Activated CD4-positive, alpha-beta T cell treated with anti-CD3 and anti-CD28 coated beads, Interleukin-2, amount 10 ng/mL, durations not matched to agents 24 days and 14 days (primary cell): ENCODE results near the gene LPP. TPM values are rescaled to one million over a fixed set of nuclear protein-coding genes. Genes with fewer than 3 reads are reported as not detected.

ENCODE experiments used
- DNase-seq: peaks from one replicate; pipeline ENCODE4 v3.0.0; 2022
- H3K27ac Mint-ChIP-seq: one replicate; pipeline ENCODE4 v1.8.0; 2022; ENCODE audit warnings: mild to moderate bottlenecking, mixed read lengths
- H3K27me3 Mint-ChIP-seq: one replicate; pipeline ENCODE4 v1.8.0; 2022; ENCODE audit warnings: mixed read lengths
- H3K36me3 Mint-ChIP-seq: one replicate; pipeline ENCODE4 v1.8.0; 2022; ENCODE audit warnings: low read depth, mild to moderate bottlenecking, mixed read lengths
- H3K4me1 Mint-ChIP-seq: one replicate; pipeline ENCODE4 v1.8.0; 2021; ENCODE audit warnings: mixed read lengths
- H3K4me3 Mint-ChIP-seq: one replicate; pipeline ENCODE4 v1.8.0; 2022; ENCODE audit warnings: mild to moderate bottlenecking, moderate library complexity, mixed read lengths
- H3K9me3 Mint-ChIP-seq: one replicate; pipeline ENCODE4 v1.8.0; 2021; ENCODE audit warnings: mixed read lengths
- intact Hi-C: fragments of 100-400 bp; cut with micrococcal nuclease; formaldehyde crosslinking; loops from one replicate; pipeline ENCODE4 v1.15.1; 2023
- total RNA-seq: library from RNA; stranded (reverse); gene quantifications from 2 replicates; pipeline ENCODE4 v1.2.3, GENCODE V29; 2022

LPP gene
- total RNA-seq, 1 donor from 2014 or later, result 41.4 TPM

- no peak for DNase-seq
- Mint-ChIP-seq H3K27me3 (no peaks in the 10 kb centered on the region), H3K27ac (no peak overlapping the region), H3K9me3 (peaks cover 5% of the 10 kb centered on the region), H3K36me3 (peaks cover 7% of the 10 kb centered on the region), H3K4me1 (peaks cover 3% of the 10 kb centered on the region), H3K4me3 (no peak overlapping the region)
- intact Hi-C loops, result no loop called here
Observed at GRCh38 chr3:188546835-188547670, 393.1 kb downstream of the LPP start.

GRCh38 chr3:188553569-188553968 is 399.6 kb downstream of the LPP start:
- intact Hi-C loops, result no loop called here
- no peaks in the 10 kb centered on the region for H3K27me3 Mint-ChIP-seq
- H3K4me1 Mint-ChIP-seq, result peaks cover 18% of the 10 kb centered on the region
- H3K27ac Mint-ChIP-seq, result peak overlapping the region; percentile 8
- peak; percentile 77 for DNase-seq
- no peak overlapping the region for H3K4me3 Mint-ChIP-seq
- peaks cover 5% of the 10 kb centered on the region for H3K9me3 Mint-ChIP-seq
- no peaks in the 10 kb centered on the region for H3K36me3 Mint-ChIP-seq

GRCh38 chr3:188554404-188554803 is 400.4 kb downstream of the LPP start:
- intact Hi-C loops, result no loop called here
- Mint-ChIP-seq H3K27me3 (no peaks in the 10 kb centered on the region), H3K36me3 (no peaks in the 10 kb centered on the region), H3K9me3 (peaks cover 5% of the 10 kb centered on the region), H3K27ac (no peak overlapping the region), H3K4me1 (peaks cover 23% of the 10 kb centered on the region), H3K4me3 (no peak overlapping the region)
- DNase-seq, result no peak

- DNase-seq, result no peak
- no peak overlapping the region for H3K27ac Mint-ChIP-seq
- H3K27me3 Mint-ChIP-seq, result no peaks in the 10 kb centered on the region
- H3K4me3 Mint-ChIP-seq, result no peak overlapping the region
- H3K4me1 Mint-ChIP-seq, result peaks cover 26% of the 10 kb centered on the region
- intact Hi-C loops, result no loop called here
- H3K36me3 Mint-ChIP-seq, result no peaks in the 10 kb centered on the region
- no peaks in the 10 kb centered on the region for H3K9me3 Mint-ChIP-seq
Observed at GRCh38 chr3:188557235-188557634, 403.3 kb downstream of the LPP start.

GRCh38 chr3:188558343-188559071 is 404.6 kb downstream of the LPP start:
- Mint-ChIP-seq H3K9me3 (no peaks in the 10 kb centered on the region), H3K4me3 (no peak overlapping the region), H3K36me3 (no peaks in the 10 kb centered on the region), H3K27me3 (no peaks in the 10 kb centered on the region), H3K27ac (no peak overlapping the region), H3K4me1 (peaks cover 22% of the 10 kb centered on the region)
- DNase-seq, result no peak
- intact Hi-C loops, result no loop called here

- H3K9me3 Mint-ChIP-seq, result no peaks in the 10 kb centered on the region
- no peak for DNase-seq
- no peaks in the 10 kb centered on the region for H3K27me3 Mint-ChIP-seq
- H3K27ac Mint-ChIP-seq, result no peak overlapping the region
- H3K4me3 Mint-ChIP-seq, result no peak overlapping the region
- H3K36me3 Mint-ChIP-seq, result no peaks in the 10 kb centered on the region
- peaks cover 17% of the 10 kb centered on the region for H3K4me1 Mint-ChIP-seq
- intact Hi-C loops, result no loop called here
Observed at GRCh38 chr3:188559072-188559429, 405.1 kb downstream of the LPP start.

- no peak overlapping the region for H3K4me3 Mint-ChIP-seq
- H3K9me3 Mint-ChIP-seq, result no peaks in the 10 kb centered on the region
- peaks cover 15% of the 10 kb centered on the region for H3K4me1 Mint-ChIP-seq
- intact Hi-C loops, result no loop called here
- DNase-seq, result no peak
- H3K36me3 Mint-ChIP-seq, result no peaks in the 10 kb centered on the region
- H3K27ac Mint-ChIP-seq, result no peak overlapping the region
- H3K27me3 Mint-ChIP-seq, result no peaks in the 10 kb centered on the region
Observed at GRCh38 chr3:188559856-188560255, 405.9 kb downstream of the LPP start.

- H3K27ac Mint-ChIP-seq, result no peak overlapping the region
- no peaks in the 10 kb centered on the region for H3K27me3 Mint-ChIP-seq
- intact Hi-C loops, result no loop called here
- peaks cover 15% of the 10 kb centered on the region for H3K4me1 Mint-ChIP-seq
- DNase-seq, result no peak
- no peaks in the 10 kb centered on the region for H3K36me3 Mint-ChIP-seq
- H3K9me3 Mint-ChIP-seq, result no peaks in the 10 kb centered on the region
- no peak overlapping the region for H3K4me3 Mint-ChIP-seq
Observed at GRCh38 chr3:188562144-188562543, 408.2 kb downstream of the LPP start.

GRCh38 chr3:188567478-188568195 is 413.7 kb downstream of the LPP start:
- intact Hi-C loops, result no loop called here
- Mint-ChIP-seq H3K4me1 (peaks cover 6% of the 10 kb centered on the region), H3K27me3 (no peaks in the 10 kb centered on the region), H3K9me3 (no peaks in the 10 kb centered on the region), H3K36me3 (no peaks in the 10 kb centered on the region), H3K27ac (no peak overlapping the region), H3K4me3 (no peak overlapping the region)
- DNase-seq, result no peak

- no peak overlapping the region for H3K27ac Mint-ChIP-seq
- intact Hi-C loops, result no loop called here
- H3K36me3 Mint-ChIP-seq, result no peaks in the 10 kb centered on the region
- no peak overlapping the region for H3K4me3 Mint-ChIP-seq
- H3K27me3 Mint-ChIP-seq, result no peaks in the 10 kb centered on the region
- no peaks in the 10 kb centered on the region for H3K9me3 Mint-ChIP-seq
- H3K4me1 Mint-ChIP-seq, result peaks cover 8% of the 10 kb centered on the region
- DNase-seq, result no peak
Observed at GRCh38 chr3:188568736-188569135, 414.8 kb downstream of the LPP start.

GRCh38 chr3:188571531-188572095 is 417.7 kb downstream of the LPP start:
- no peak for DNase-seq
- H3K9me3 Mint-ChIP-seq, result no peaks in the 10 kb centered on the region
- peaks cover 8% of the 10 kb centered on the region for H3K4me1 Mint-ChIP-seq
- H3K27ac Mint-ChIP-seq, result no peak overlapping the region
- no peak overlapping the region for H3K4me3 Mint-ChIP-seq
- H3K36me3 Mint-ChIP-seq, result no peaks in the 10 kb centered on the region
- H3K27me3 Mint-ChIP-seq, result no peaks in the 10 kb centered on the region
- intact Hi-C loops, result no loop called here

GRCh38 chr3:188573291-188573940 is 419.5 kb downstream of the LPP start:
- Mint-ChIP-seq H3K9me3 (no peaks in the 10 kb centered on the region), H3K4me3 (no peak overlapping the region), H3K27ac (no peak overlapping the region), H3K4me1 (peaks cover 8% of the 10 kb centered on the region), H3K36me3 (no peaks in the 10 kb centered on the region), H3K27me3 (no peaks in the 10 kb centered on the region)
- intact Hi-C loops, result no loop called here
- DNase-seq, result no peak

- DNase-seq, result no peak
- Mint-ChIP-seq H3K36me3 (no peaks in the 10 kb centered on the region), H3K4me3 (no peak overlapping the region), H3K4me1 (peaks cover 3% of the 10 kb centered on the region), H3K27ac (no peak overlapping the region), H3K9me3 (no peaks in the 10 kb centered on the region), H3K27me3 (no peaks in the 10 kb centered on the region)
- intact Hi-C loops, result no loop called here
Observed at GRCh38 chr3:188573956-188574355, 420.0 kb downstream of the LPP start.
